HG03460 (cell line): Measurements from ENCODE around the gene CTIF.
A peak's percentile ranks its signal among the peaks of the same experiment; 100 is the strongest.

Experiments
- ATAC-seq: cut with Tn5 transposase; IDR thresholded peaks from one replicate; pipeline ENCODE4 v1.9.1; 2021; ENCODE audit not compliant: unreplicated experiment

Gene CTIF

DNA sequence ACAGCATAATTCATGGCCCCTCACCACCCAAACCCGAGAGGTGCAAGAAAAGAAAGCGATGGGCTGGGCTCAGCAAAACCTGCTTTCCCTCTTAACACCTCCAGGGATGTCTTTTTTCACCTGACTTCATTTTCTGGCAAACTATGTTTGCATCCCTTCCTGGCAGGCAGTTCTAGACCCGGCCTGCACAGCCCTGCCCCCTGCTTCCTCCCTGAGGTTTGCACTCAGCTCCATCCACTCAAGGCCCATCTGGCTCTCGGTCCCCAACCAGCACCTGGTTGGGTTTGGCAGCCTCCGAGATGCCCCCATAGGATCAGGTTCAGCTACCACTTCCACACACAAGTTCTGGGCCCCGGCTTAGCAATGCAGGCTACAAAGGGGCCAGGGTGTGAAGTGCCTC lies 226.2 kb downstream of the CTIF start:
- ATAC-seq: no peak

DNA sequence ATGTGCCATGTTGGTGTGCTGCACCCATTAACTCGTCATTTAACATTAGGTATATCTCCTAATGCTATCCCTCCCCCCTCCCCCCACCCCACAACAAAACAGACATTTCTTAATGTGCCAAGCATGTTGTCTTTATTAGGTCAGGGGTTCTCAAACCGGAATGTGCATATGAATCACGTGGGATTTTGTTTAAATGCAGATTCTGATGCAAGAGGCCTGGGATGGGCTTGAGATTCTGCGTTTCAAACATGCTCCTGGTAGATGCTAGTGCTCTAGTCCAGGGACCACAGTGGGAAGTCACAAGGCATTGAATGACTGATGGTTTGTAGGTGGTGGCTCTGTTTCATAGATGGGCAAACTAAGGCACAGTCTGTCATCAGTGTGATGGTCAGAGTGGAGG lies 227.2 kb downstream of the CTIF start:
- no peak for ATAC-seq

DNA sequence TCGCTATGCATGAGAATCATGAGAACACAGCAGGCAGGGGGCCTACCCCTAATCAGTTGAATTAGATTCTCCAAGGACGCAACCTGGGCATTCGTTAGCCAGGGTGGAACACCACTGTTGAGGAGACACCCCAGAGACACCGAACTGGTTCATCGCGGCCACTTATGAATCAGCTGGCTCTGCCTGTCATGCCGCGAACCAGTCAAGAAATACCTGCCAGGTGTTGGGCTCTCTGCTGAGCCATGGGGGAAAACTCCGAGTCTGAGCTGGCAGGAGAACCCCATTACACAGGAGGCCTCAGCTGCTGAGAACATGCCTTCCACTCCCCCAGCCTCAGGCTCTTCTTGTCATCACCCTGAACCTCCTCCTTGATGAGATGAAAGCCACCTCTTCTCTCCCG lies 227.7 kb downstream of the CTIF start:
- no peak for ATAC-seq

GRCh38 chr18:48767090-48767690 lies 228.4 kb downstream of the CTIF start:
- no peak for ATAC-seq

DNA sequence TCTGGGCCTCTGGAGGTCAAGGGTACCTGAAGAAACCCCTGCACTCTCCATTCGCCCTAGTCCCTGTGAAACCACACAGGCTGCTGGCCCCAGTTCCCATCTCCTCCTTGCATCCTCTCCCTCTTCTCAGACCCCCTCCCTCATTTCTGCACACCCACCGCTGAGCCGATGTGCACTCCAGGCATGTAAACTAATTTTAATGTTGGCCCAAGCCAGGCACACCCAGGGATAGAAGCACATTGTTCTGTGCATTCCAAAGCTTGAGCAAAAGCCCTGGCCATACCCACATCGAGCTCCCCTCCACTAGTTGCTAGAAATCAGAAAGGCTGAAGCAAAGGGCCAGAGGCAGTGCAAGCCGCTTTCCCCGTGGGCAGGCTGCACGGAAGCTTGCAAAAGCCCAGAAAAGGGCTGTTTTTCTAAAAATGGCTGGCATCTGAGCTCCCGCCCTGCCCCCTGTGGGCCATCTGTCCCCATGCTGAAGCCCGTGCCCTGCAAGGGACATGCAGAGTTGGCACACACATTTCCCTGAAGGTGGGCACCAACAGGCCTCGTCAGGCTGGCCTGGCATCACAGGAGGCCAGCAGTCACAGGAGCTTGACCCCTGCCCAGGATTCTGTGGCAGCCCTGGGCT lies 230.3 kb downstream of the CTIF start:
- ATAC-seq: no peak

DNA sequence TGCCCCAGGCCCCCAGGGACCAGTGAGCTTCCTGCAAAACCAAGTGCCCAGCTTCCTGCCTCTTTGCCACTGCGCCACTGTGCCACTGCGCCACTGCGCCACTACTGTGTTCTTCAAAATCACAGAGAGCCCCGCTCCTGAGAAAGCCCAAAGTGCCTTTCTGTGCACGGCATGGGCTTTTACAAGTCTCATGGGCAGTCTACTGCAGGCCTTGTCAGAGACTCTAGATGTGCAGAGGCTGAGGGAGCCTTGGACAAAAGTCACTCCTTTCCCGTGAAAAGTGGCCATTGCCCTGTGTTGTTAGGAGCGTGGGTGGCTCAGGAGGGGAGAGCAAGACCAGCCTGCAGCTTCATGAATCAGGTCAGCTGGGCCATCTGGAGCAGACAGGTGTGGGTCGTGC lies 231.4 kb downstream of the CTIF start:
- no peak for ATAC-seq

GRCh38 chr18:48771641-48772375 lies 233.0 kb downstream of the CTIF start:
- ATAC-seq: no peak

DNA sequence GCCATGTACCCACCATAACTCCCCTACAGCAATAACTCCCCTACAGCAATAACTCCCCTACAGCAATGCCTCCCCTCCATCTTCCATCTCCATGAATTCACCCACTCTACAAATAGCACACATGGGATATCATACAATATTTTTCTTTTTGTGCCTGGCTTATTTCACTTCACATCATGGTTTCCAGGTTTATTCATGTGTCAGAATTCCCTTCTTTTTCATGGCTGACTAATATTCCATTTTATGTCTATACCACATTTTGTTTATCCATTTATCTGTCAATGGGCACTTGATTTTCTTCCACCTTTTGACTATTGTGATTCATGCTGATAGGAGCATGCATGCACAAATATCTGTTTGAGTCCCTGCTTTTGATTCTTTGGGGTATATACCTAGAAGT lies 233.6 kb downstream of the CTIF start:
- ATAC-seq: no peak

- no peak for ATAC-seq
These were observed 235.0 kb downstream of the CTIF start for GRCh38 chr18:48773821-48774220.

GRCh38 chr18:48774941-48775340 lies 236.1 kb downstream of the CTIF start:
- no peak for ATAC-seq

- no peak for ATAC-seq
These were observed 236.7 kb downstream of the CTIF start for GRCh38 chr18:48775372-48776155.

- ATAC-seq: no peak
These were observed 237.3 kb downstream of the CTIF start for GRCh38 chr18:48776156-48776555.

- no peak for ATAC-seq
These were observed 237.8 kb downstream of the CTIF start for GRCh38 chr18:48776641-48777025.

- peak; percentile 53 for ATAC-seq
These were observed 238.4 kb downstream of the CTIF start for GRCh38 chr18:48777026-48777743.

GRCh38 chr18:48777744-48778116 lies 238.9 kb downstream of the CTIF start:
- no peak for ATAC-seq

GRCh38 chr18:48778344-48779011 lies 239.6 kb downstream of the CTIF start:
- no peak for ATAC-seq

DNA sequence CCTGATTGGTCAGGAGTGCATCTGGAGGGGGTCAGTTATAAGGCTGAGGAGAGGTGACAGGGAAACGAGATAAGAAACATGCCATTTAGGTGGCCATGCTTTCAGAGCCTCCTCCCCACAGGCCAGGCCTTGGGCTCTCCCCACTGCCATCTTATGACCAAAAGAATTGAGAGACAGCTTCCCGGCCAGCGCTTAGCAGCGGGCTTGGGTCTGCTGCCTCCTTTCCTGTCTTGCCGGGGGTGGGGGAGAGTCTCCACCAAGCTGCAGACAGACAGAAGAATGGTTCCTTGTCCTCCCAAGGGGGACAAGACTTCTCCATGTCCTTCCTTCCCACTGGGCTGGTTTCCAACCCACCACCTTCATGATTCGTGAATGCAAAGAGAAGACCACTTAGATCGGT lies 240.6 kb downstream of the CTIF start:
- ATAC-seq: no peak

DNA sequence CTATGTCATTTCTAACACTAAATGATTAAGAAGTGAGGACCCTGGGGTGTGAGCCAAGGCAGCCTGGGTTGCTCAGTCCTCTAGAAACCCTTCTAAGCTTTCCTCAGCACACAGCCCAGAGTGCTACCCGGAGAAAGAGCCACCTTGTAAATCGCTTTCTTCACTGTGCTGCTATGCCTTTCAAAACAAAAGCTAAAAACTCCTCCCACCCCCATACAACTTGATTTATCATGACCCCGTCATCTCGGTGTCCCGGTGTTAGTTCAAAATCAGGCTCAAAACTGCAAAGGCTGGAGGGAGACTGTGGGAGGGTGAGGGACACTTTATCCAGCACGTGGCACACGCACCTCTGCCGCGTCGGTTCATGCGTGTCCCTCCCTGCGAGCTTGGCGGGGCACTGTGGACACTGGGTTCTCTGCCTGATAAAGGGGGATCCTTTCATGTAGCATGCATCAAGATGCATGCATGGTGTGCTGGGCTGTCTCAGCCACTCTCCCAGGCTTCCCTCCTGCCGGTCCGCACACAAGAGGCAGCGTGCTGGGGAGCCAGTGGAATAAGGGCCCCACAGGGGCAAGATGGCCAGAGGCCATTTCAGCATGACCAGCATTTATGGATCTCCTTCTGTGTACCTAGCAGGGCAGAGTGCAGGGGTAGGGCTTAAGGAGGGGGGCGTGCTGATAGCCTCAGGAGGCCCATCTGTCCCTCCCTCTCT lies 241.5 kb downstream of the CTIF start:
- ATAC-seq: no peak

DNA sequence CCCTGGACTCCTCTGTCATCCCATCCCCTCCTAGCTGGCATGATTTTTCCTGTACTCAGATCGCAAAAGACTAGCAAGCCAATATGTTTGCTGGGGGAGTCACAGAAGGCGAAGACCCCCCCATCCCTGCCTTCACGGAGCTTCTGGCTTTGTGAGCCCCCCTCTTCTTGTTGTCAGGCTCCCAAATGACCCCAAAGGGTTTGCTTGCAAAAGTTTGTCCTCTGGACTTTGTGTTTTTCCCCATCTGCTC lies 242.0 kb downstream of the CTIF start:
- no peak for ATAC-seq
